ENCODE data around the gene ASPG. TPM values are rescaled to one million over a fixed set of nuclear protein-coding genes. Genes with fewer than 3 reads are reported as not detected.
A peak's percentile ranks its signal among the peaks of the same experiment; 100 is the strongest.

The ASPG gene
- total RNA-seq, 1 donor from 2014 or later, result 5.3 TPM

GRCh38 chr14:104113631-104114420 lies 28.3 kb downstream of the ASPG start:
- Histone ChIP-seq H3K9me3 (no peaks in the 10 kb centered on the region), H3K27ac (no peak overlapping the region), H3K4me3 (no peak overlapping the region), H3K4me1 (no peaks in the 10 kb centered on the region), H3K27me3 (peaks cover 28% of the 10 kb centered on the region), H3K36me3 (no peaks in the 10 kb centered on the region)
- intact Hi-C loops (cut with DNase I), result no loop called here
- TF ChIP-seq CTCF (IDR thresholded peaks at IDR 0.05), result no peak
- DNase-seq (peak; percentile 69), ATAC-seq (no peak)

- no peak overlapping the region for H3K27ac ChIP-seq
- H3K36me3 ChIP-seq, result no peaks in the 10 kb centered on the region
- DNase-seq (peak; percentile 60), ATAC-seq (no peak)
- no peak for TF ChIP-seq CTCF (IDR thresholded peaks at IDR 0.05)
- no peaks in the 10 kb centered on the region for H3K9me3 ChIP-seq
- peaks cover 36% of the 10 kb centered on the region for H3K27me3 ChIP-seq
- intact Hi-C loops (cut with DNase I), result no loop called here
- no peak overlapping the region for H3K4me3 ChIP-seq
- H3K4me1 ChIP-seq, result no peaks in the 10 kb centered on the region
Observed at GRCh38 chr14:104114421-104115130, 29.1 kb downstream of the ASPG start.

- ATAC-seq, result no peak
- DNase-seq, result peak; percentile 44
- no peaks in the 10 kb centered on the region for H3K36me3 ChIP-seq
- intact Hi-C loops (cut with DNase I), result no loop called here
- no peak overlapping the region for H3K27ac ChIP-seq
- no peak overlapping the region for H3K4me3 ChIP-seq
- H3K4me1 ChIP-seq, result no peaks in the 10 kb centered on the region
- peaks cover 42% of the 10 kb centered on the region for H3K27me3 ChIP-seq
- TF ChIP-seq CTCF (IDR thresholded peaks at IDR 0.05), result no peak
- no peaks in the 10 kb centered on the region for H3K9me3 ChIP-seq
Observed at GRCh38 chr14:104115131-104115600, 29.7 kb downstream of the ASPG start.

GRCh38 chr14:104115691-104116287 lies 30.3 kb downstream of the ASPG start:
- ATAC-seq, result no peak

More at GRCh38 chr14:104115691-104116287, 30.3 kb downstream of the ASPG start:
- Histone ChIP-seq H3K27ac (peak overlapping the region; percentile 75), H3K27me3 (peaks cover 43% of the 10 kb centered on the region), H3K9me3 (no peaks in the 10 kb centered on the region), H3K4me1 (no peaks in the 10 kb centered on the region), H3K36me3 (no peaks in the 10 kb centered on the region), H3K4me3 (peak overlapping the region; percentile 51)
- TF ChIP-seq CTCF (IDR thresholded peaks at IDR 0.05), result no peak
- no peak for DNase-seq
- intact Hi-C loops (cut with DNase I), result no loop called here
